H1 (cell line): Measurements from ENCODE around the gene PLBD2. TPM values are rescaled to one million over a fixed set of nuclear protein-coding genes. Genes with fewer than 3 reads are reported as not detected.

Experiments
- CTCF ChIA-PET: fragments of 300-600 bp; sonication (Branson Sonifier 250); formaldehyde crosslinking; loops from one replicate; lab custom pipeline; 2021; ENCODE audit not compliant: partially characterized antibody; lab: Charles Lee
- POLR2A ChIA-PET: fragments of 300-600 bp; sonication (Branson Sonifier 250); formaldehyde crosslinking; loops from one replicate; lab custom pipeline; 2021; ENCODE audit warnings: inconsistent platforms; ENCODE audit not compliant: partially characterized antibody; lab: Charles Lee
- DNase-seq, 2 experiments: peaks; one replicate each; pipeline versions ENCODE4 v3.0.0 to v3.0.0-alpha.2; 2010 to 2022; ENCODE audit warnings: low spot score in 2 of 2, low read depth in 1 of 2, mixed read lengths in 1 of 2
- FAIRE-seq: peaks from 2 replicates; lab custom pipeline; 2011; peaks lifted over from hg19 to GRCh38; lab: Jason Lieb, UNC
- H2AFZ ChIP-seq: 2 replicates; pipeline ENCODE4 v1.8.1; 2012; ENCODE audit warnings: low read length, inconsistent platforms
- H2AK5ac ChIP-seq: 2 replicates; pipeline ENCODE4 v1.6.1; 2013; ENCODE audit warnings: low read depth, low read length
- H2BK120ac ChIP-seq: replicated peaks from 2 replicates; pipeline ENCODE3; 2013; ENCODE audit warnings: low read depth, low read length, inconsistent platforms
- H2BK12ac ChIP-seq: 2 replicates; pipeline ENCODE4 v1.6.1; 2013; ENCODE audit warnings: low read depth, low read length
- H2BK15ac ChIP-seq: 2 replicates; pipeline ENCODE4 v1.6.1; 2013; ENCODE audit warnings: low read length
- H2BK20ac ChIP-seq: 2 replicates; pipeline ENCODE4 v1.6.1; 2013; ENCODE audit warnings: low read length
- H2BK5ac ChIP-seq: 2 replicates; pipeline ENCODE4 v1.6.1; 2013; ENCODE audit warnings: low read depth, low read length
- H3K14ac ChIP-seq: 2 replicates; pipeline ENCODE4 v1.6.1; 2013; ENCODE audit warnings: inconsistent platforms; ENCODE audit not compliant: insufficient read length
- H3K18ac ChIP-seq: 2 replicates; pipeline ENCODE4 v1.6.1; 2013; ENCODE audit warnings: low read length; ENCODE audit errors: extremely low read depth
- H3K23ac ChIP-seq: 2 replicates; pipeline ENCODE4 v1.6.1; 2013; ENCODE audit warnings: inconsistent platforms; ENCODE audit not compliant: insufficient read length
- H3K23me2 ChIP-seq: 2 replicates; pipeline ENCODE4 v1.6.1; 2013; ENCODE audit warnings: low read depth, low read length
- H3K27ac ChIP-seq: 2 replicates; pipeline ENCODE4 v1.6.1; 2011; ENCODE audit warnings: low read depth, low read length, inconsistent platforms
- H3K27me3 ChIP-seq, 4 experiments: replicated peaks in 1 of 4; 1 replicate in 1 of 4; 2 replicates in 3 of 4; pipeline versions ENCODE4 v1.6.1 to v1.8.1; 2011 to 2013; ENCODE audit warnings: low read length in 3 of 4, mild to moderate bottlenecking in 3 of 4, inconsistent platforms in 2 of 4, mixed read lengths in 2 of 4, moderate library complexity in 1 of 4; ENCODE audit not compliant: control insufficient read depth in 3 of 4, insufficient read depth in 3 of 4; ENCODE audit errors: extremely low read depth in 1 of 4
- H3K36me3 ChIP-seq, 4 experiments: 2 replicates each; pipeline versions ENCODE4 v1.6.1 to v1.8.1; 2011 to 2013; ENCODE audit warnings: mild to moderate bottlenecking in 4 of 4, low read length in 3 of 4, moderate library complexity in 2 of 4, control low read depth in 1 of 4, inconsistent platforms in 1 of 4; ENCODE audit not compliant: insufficient read depth in 4 of 4, control insufficient read depth in 2 of 4
- H3K4ac ChIP-seq: replicated peaks from 2 replicates; pipeline ENCODE3; 2013; ENCODE audit warnings: low read length, low read depth, mixed read lengths, inconsistent platforms; ENCODE audit not compliant: insufficient read length
- H3K4me1 ChIP-seq, 4 experiments: replicated peaks in 1 of 4; 1 replicate in 1 of 4; 2 replicates in 3 of 4; pipeline versions ENCODE4 v1.6.1 to v1.8.1; 2011 to 2013; ENCODE audit warnings: low read length in 3 of 4, inconsistent platforms in 2 of 4, mixed read lengths in 1 of 4; ENCODE audit not compliant: insufficient read depth in 4 of 4, control insufficient read depth in 3 of 4
- H3K4me2 ChIP-seq, 2 experiments: 2 replicates each; pipeline versions ENCODE4 v1.6.1 to v1.8.1; 2011 to 2013; ENCODE audit warnings: low read depth in 2 of 2, low read length in 2 of 2, control low read depth in 1 of 2, inconsistent platforms in 1 of 2, mild to moderate bottlenecking in 1 of 2; ENCODE audit not compliant: insufficient read depth in 1 of 2
- H3K4me3 ChIP-seq, 4 experiments: fragments of 200-600, 300-600 bp in 1 of 4; sonication (generic), shearing (Covaris generic), sonication (Bioruptor Twin) in 1 of 4; 2 replicates each; pipeline versions ENCODE4 v1.5.1 to v1.8.1; 2011 to 2016; ENCODE audit warnings: low read length in 4 of 4, low read depth in 3 of 4, control low read depth in 2 of 4, inconsistent platforms in 2 of 4, mild to moderate bottlenecking in 2 of 4, mixed read lengths in 1 of 4, moderate library complexity in 1 of 4; ENCODE audit not compliant: insufficient read depth in 2 of 4; ENCODE audit errors: extremely low read depth in 1 of 4
- H3K56ac ChIP-seq: replicated peaks from 2 replicates; pipeline ENCODE3; 2013; ENCODE audit warnings: low read depth, mild to moderate bottlenecking, mixed read lengths, low read length, inconsistent platforms; ENCODE audit not compliant: insufficient read length
- H3K79me1 ChIP-seq: 2 replicates; pipeline ENCODE4 v1.6.1; 2013; ENCODE audit warnings: low read depth, low read length, control low read depth
- H3K79me2 ChIP-seq, 2 experiments: 2 replicates each; pipeline versions ENCODE4 v1.6.1 to v1.8.1; 2012 to 2013; ENCODE audit warnings: low read length in 2 of 2, mild to moderate bottlenecking in 2 of 2, inconsistent platforms in 1 of 2; ENCODE audit not compliant: insufficient read depth in 2 of 2, control insufficient read depth in 1 of 2
- H3K9ac ChIP-seq, 4 experiments: replicated peaks in 1 of 4; 1 replicate in 1 of 4; 2 replicates in 3 of 4; pipeline versions ENCODE4 v1.6.1 to v1.8.1; 2011 to 2013; ENCODE audit warnings: low read depth in 3 of 4, low read length in 3 of 4, control low read depth in 2 of 4, mild to moderate bottlenecking in 2 of 4, moderate library complexity in 2 of 4, inconsistent platforms in 1 of 4; ENCODE audit errors: extremely low read depth in 1 of 4
- H3K9me3 ChIP-seq, 2 experiments: 2 replicates each; pipeline versions ENCODE4 v1.6.1 to v1.8.1; 2012 to 2013; ENCODE audit warnings: mild to moderate bottlenecking in 2 of 2, moderate library complexity in 2 of 2, control low read depth in 1 of 2, inconsistent platforms in 1 of 2, low read depth in 1 of 2, low read length in 1 of 2, mixed read lengths in 1 of 2; ENCODE audit not compliant: insufficient read depth in 2 of 2
- H4K20me1 ChIP-seq, 2 experiments: replicated peaks in 1 of 2; 2 replicates each; pipeline versions ENCODE3 to v1.8.1; 2011 to 2013; ENCODE audit warnings: inconsistent platforms in 2 of 2, low read length in 2 of 2, mild to moderate bottlenecking in 1 of 2; ENCODE audit not compliant: insufficient read depth in 2 of 2, control insufficient read depth in 1 of 2
- H4K5ac ChIP-seq: 2 replicates; pipeline ENCODE4 v1.6.1; 2013; ENCODE audit warnings: low read length, low read depth, mixed read lengths, inconsistent platforms; ENCODE audit not compliant: insufficient read length
- H4K8ac ChIP-seq: 2 replicates; pipeline ENCODE4 v1.8.0; 2013; ENCODE audit warnings: mild to moderate bottlenecking, moderate library complexity, low read length, inconsistent platforms; ENCODE audit not compliant: insufficient read depth; ENCODE audit errors: extremely low read depth
- H4K91ac ChIP-seq: replicated peaks from 2 replicates; pipeline ENCODE3; 2013; ENCODE audit warnings: low read length, mixed read lengths, inconsistent platforms; ENCODE audit not compliant: insufficient read length
- ATF2 ChIP-seq: IDR thresholded peaks from 2 replicates; pipeline ENCODE4 v1.6.1; 2012; ENCODE audit warnings: low read length, inconsistent platforms
- FOSL1 ChIP-seq: IDR thresholded peaks from 2 replicates; pipeline ENCODE4 v1.6.1; 2011; ENCODE audit warnings: mild to moderate bottlenecking, low read depth, low read length, moderate library complexity; ENCODE audit not compliant: insufficient read depth
- WGBS, 2 experiments: shearing (Covaris generic) in 1 of 2; methylation state at CpG; one replicate each; pipeline versions ENCODE4 v1.1.6 to v1.1.7; 2013 to 2015; ENCODE audit warnings: low lambda C conversion rate in 2 of 2, mixed read lengths in 2 of 2, inconsistent platforms in 1 of 2, low coverage in 1 of 2, missing lambda C conversion rate in 1 of 2; ENCODE audit not compliant: insufficient replicate concordance in 2 of 2, insufficient coverage in 1 of 2, insufficient read length in 1 of 2; ENCODE audit errors: extremely low coverage in 1 of 2, missing lambda C conversion rate in 1 of 2; 5-methylcytosine and 5-hydroxymethylcytosine counted together
- polyA plus RNA-seq, 7 experiments: library from polyadenylated mRNA; depleted of rRNA in 3 of 7; stranded (reverse) in 5 of 7; unstranded in 2 of 7; fragments of >200 nt in 5 of 7; fragments of 200-250 nt in 2 of 7; gene quantifications; 1 replicate in 5 of 7; 2 replicates in 1 of 7; 4 replicates in 1 of 7; pipeline versions ENCODE4 v1.2.1 to v1.2.3, GENCODE V29; 2011 to 2013; ENCODE audit warnings: missing spikeins in 2 of 7, mixed read lengths in 2 of 7
- total RNA-seq: library from RNA; stranded (reverse); fragmentation: NEBNext Ultra II Directional; extraction: Animal tissue kit (Norgen Biotek cat#: 25700); gene quantifications from 2 replicates; pipeline ENCODE4 v1.2.1, GENCODE V29; 2021

The PLBD2 gene
- total and polyA plus RNA-seq, 2 of the 8 experiments (the other 6 are each of a cell fraction or from before 2014, with no cell fraction given), result 16.8 to 33.5 TPM

GRCh38 chr12:113416091-113416754, 57.8 kb downstream of the PLBD2 start:
- WGBS, 2 experiments, result 85% methylated on average over 5 of the region's 6 CpGs; no CpG with 5 or more reads in 1 of the 2 experiments
- H4K91ac ChIP-seq, result no peak overlapping the region
- DNase-seq, result no peak
- no peak overlapping the region for H4K5ac ChIP-seq
- H3K4ac ChIP-seq, result no peak overlapping the region
- no peak overlapping the region for H2BK15ac ChIP-seq
- H3K14ac ChIP-seq, result no peak overlapping the region
- H2AK5ac ChIP-seq, result no peak overlapping the region
- H2BK20ac ChIP-seq, result no peak overlapping the region
- H2BK12ac ChIP-seq, result peak overlapping the region; percentile 68; the same call in 1 of the 2 replicates
- ChIA-PET CTCF (interaction anchor here (8.8 kb wide), 1 partner anchor 8 kb away, joined by 53 read pairs; no protein-coding TSS in a partner anchor), POLR2A (interaction anchor here (0.7 kb wide), 1 partner anchor 9 kb away, joined by 3 read pairs; no protein-coding TSS in a partner anchor)
- H3K9me3 ChIP-seq, result no peaks in the 10 kb centered on the region
- no peak overlapping the region for H2BK5ac ChIP-seq
- no peak overlapping the region for H3K18ac ChIP-seq
- no peaks in the 10 kb centered on the region for H3K27me3 ChIP-seq
- H4K20me1 ChIP-seq, result no peaks in the 10 kb centered on the region
- no peak overlapping the region for H3K23ac ChIP-seq
- H4K8ac ChIP-seq, result 0 out of 2 replicates have a peak overlapping the region, but pooled peaks have one; percentile 43
- H3K9ac ChIP-seq, result no peak overlapping the region
- no peaks in the 10 kb centered on the region for H3K4me1 ChIP-seq
- H2AFZ ChIP-seq, result no peak overlapping the region
- H3K79me2 ChIP-seq, result no peaks in the 10 kb centered on the region
- H3K4me3 ChIP-seq, result no peak overlapping the region
- H3K23me2 ChIP-seq, result no peaks in the 10 kb centered on the region
- no peak overlapping the region for H2BK120ac ChIP-seq
- H3K36me3 ChIP-seq, result no peaks in the 10 kb centered on the region
- no peaks in the 10 kb centered on the region for H3K79me1 ChIP-seq
- no peak overlapping the region for H3K27ac ChIP-seq
- H3K4me2 ChIP-seq, result no peak overlapping the region
- H3K56ac ChIP-seq, result no peak overlapping the region
- no peak for FAIRE-seq
- TF ChIP-seq FOSL1 (no peak), ATF2 (no peak)
